Ammon's horn (tissue), 1 donor: ENCODE measurements around the gene AGT.
"Not testable (repeated sequence)": the region's sequence is repeated elsewhere in the genome, so short reads cannot be mapped to it uniquely, and the experiment has no call there.

Source experiments
- DNase-seq: peaks from one replicate; pipeline ENCODE4 v3.0.0-alpha.2; 2016; ENCODE audit warnings: low spot score

AGT gene

GRCh38 chr1:230744382-230744781 is 30.5 kb upstream of the AGT start:
- DNase-seq, result no peak

GRCh38 chr1:230743899-230744298 is 30.0 kb upstream of the AGT start:
- DNase-seq, result peak; percentile 37

GRCh38 chr1:230739564-230740290 is 25.8 kb upstream of the AGT start:
- no peak for DNase-seq

DNA sequence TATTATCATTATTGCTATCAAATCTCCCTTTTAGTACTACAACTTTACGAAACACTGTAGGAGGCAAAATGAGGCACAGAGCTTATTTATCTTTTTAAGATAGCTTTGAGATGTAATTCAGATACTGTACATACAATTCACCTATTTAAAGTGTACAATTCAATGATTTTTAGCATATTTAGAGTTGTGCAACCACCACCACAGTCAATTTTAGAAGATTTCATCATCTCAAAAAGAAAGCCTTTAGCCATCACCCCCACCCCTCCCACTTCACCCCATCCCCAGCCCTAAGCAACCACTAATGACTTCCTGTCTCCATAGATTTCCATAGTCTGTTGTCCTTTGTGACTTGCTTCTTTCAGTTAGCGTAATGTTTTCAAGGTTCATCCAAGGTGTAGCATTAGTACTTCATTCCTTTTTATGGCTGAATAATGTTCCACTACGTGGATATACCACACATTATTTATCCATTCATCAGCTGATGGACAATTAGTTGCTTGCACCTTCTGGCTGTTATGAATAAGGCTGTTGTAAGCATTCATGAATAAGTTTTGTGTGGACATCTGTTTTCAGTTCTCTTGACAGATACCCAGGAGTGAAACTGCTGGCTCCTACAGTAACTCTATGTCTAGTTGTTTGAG is 23.8 kb upstream of the AGT start:
- DNase-seq, result no peak

GRCh38 chr1:230735447-230735846 is 21.5 kb upstream of the AGT start:
- no peak for DNase-seq

DNA sequence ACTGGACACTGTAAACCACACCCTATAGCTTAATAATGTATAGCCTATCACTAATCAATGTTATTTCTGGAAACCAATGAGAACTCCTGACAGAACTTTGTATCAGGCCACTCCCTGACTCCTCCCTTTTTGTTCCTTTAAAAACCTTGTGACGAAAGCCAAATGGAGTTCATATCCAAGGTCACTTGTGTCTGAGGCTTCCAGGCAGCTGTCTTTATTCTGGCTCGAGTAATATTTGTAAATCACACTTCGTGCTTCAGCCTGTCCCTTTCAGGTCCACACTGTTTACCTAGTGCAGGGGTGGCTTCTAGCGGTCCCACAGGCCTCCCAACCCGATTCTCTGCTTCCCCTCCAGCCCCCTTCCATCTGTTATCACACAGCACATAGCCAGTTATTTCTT is 17.1 kb upstream of the AGT start:
- DNase-seq, result no peak

DNA sequence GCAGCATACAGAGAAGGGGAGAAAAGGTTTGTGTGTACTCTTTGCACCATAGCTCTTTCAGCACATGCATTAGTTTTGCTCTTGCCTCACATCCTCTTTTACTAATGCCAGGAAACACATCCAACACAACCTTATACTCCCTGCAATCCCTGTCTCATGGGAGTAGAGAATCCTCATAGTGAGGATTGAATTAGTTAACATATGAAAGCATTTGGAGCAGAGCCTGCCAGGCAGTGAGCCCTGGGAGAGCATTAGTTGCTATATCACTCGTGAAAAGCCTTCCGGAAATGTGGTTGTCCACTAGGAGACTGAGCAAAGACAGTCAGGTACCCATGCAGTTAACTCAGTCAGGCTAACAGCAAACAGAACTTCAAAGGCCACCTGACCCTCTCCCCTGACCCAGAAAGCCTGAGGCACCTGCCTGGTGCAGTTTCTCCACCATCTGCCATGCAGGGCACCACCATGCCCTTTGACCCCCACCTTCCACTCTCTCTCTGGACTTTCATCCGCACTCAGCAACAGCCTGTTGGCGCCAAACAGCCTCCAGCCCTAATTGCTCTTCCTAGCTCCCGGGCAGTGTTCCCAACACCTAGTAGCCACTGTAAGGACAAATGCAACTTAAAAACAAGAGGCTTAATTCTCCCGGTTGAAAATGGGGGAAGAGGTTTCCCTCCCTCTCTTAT is 14.9 kb upstream of the AGT start:
- DNase-seq, result peak; percentile 74

- DNase-seq, result no peak
Measured at GRCh38 chr1:230725256-230726012, 11.5 kb upstream of the AGT start.

DNA sequence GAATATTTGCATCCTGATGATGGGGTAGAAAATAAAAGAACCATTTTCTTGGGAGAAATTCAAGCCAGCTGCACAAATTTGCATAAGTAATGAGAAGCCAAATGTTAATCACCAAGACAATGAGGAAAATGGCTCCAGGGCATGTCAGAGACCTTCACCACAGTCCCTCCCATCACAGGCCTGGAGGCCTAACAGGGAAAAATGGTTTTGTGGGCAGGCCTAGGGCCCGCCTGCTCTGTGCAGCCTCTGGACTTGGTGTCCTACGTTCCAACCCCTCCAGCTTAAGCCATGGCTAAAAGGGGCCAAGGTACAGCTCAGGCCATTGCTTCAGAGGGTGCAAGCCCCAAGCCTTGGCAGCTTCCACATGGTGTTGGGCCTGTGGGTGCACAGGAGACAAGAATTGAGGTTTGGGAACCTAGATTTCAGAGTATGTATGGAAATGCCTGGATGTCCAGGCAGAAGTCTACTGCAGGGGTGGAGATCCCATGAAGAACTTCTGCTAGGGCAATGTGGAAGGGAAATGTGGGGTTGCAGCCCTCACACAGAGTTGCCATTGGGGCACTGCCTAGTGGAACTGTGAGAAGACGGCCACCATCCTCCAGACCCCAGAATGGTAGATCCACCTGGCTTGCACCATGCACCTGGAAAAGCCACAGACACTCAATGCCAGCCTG is 8.1 kb upstream of the AGT start:
- not testable (repeated sequence) for DNase-seq

- DNase-seq, result no peak
Measured at GRCh38 chr1:230717251-230717650, 3.3 kb upstream of the AGT start.

GRCh38 chr1:230716453-230716852 is 2.5 kb upstream of the AGT start:
- DNase-seq, result not testable (repeated sequence)

DNA sequence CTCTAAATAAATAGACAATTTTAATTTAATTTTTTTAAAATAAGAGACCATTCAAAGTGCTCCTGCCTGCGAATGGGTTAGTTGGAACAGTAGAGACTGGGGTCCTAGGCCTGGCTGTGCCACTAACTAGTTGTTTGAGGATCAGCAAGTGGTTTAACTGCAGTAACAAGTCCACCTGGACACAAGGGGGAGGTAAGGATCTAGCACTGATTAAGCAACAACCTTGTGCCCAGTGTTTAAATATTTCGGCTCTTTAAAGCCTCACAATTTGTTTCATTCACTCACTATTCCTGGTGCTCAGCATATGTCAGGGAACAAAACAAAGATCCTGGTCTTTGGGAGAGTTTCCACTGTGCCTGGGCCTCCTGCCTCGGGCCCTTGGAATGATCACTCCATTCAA is 1.6 kb upstream of the AGT start:
- DNase-seq, result no peak

- no peak for DNase-seq
Measured at GRCh38 chr1:230713547-230713914, 391 bp downstream of the AGT start.

DNA sequence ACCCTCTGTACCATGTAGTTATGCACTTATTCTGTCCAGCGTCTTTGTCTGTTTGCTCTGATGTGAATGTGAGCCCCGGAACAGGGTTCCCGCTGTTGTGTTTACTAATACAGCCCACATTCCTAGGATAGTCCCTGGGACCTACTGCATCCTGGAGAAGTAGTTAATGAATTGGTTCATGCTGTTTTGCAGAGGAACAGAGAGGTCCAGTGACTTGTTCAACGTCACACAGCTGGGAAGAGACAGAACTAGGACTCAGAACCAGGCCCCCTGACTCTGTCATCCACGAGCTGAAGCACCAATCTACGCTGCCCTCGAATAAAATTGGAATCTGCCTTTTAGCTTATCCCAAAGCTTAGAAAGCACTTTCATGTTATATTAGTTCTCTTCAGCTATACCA is 784 bp downstream of the AGT start:
- DNase-seq, result no peak

- no peak for DNase-seq
Measured at GRCh38 chr1:230712470-230712942, 1.4 kb downstream of the AGT start.

DNA sequence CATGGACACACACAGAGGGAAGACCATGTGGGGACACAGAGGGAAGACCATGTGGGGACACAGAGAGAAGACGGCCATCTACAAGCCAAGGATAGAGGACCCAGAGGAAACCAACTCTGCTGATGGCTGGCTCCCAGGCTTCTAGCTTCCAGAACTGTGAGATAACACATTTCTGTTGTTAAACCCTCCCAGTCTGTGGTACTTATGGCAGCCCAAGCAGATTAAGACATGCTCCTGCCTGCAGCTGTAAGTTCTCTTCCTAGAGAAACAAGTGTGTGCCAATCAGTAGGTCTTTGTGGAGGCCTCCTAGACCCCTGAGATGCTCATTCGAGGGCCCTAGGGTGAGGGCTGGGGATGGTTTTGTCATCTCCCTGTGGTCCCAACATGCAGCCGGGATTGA is 2.7 kb downstream of the AGT start:
- DNase-seq, result no peak

GRCh38 chr1:230710543-230710904 is 3.4 kb downstream of the AGT start:
- no peak for DNase-seq

DNA sequence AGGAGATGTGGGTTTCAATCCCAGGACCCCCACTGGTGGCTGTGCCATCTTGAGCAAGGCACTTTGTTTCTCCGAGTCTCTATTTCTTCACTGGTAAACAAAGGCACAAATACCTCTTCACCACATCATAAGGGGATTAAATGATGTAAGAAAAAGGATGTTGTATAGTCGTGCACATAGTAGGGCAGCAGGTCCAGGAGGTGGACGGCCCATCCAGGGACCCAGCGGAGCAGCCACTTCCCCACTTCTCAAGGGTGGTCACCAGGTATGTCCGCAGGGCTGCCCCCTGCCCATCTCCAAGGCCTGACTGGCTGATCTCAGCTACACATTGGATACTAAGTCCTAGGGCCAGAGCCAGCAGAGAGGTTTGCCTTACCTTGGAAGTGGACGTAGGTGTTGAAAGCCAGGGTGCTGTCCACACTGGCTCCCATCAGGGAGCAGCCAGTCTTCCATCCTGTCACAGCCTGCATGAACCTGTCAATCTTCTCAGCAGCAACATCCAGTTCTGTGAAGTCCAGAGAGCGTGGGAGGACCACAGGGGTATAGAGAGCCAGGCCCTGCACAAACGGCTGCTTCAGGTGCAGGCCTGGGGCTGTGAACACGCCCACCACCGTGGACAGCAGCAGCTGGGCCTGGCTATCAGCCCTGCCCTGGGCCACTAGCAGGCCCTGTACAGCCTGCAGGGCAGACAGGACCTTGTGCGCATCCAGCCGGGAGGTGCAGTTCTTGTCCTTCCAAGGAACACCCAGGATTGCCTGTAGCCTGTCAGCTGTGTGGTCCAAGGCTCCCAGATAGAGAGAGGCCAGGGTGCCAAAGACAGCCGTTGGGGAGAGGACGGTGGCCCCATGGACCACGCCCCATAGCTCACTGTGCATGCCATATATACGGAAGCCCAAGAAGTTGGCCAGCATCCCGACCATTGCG is 4.0 kb downstream of the AGT start:
- DNase-seq, result no peak

- DNase-seq, result peak; percentile 33
Measured at GRCh38 chr1:230708631-230709580, 5.0 kb downstream of the AGT start.
